ENCODE data around the gene LGI4.

Gene LGI4

DNA sequence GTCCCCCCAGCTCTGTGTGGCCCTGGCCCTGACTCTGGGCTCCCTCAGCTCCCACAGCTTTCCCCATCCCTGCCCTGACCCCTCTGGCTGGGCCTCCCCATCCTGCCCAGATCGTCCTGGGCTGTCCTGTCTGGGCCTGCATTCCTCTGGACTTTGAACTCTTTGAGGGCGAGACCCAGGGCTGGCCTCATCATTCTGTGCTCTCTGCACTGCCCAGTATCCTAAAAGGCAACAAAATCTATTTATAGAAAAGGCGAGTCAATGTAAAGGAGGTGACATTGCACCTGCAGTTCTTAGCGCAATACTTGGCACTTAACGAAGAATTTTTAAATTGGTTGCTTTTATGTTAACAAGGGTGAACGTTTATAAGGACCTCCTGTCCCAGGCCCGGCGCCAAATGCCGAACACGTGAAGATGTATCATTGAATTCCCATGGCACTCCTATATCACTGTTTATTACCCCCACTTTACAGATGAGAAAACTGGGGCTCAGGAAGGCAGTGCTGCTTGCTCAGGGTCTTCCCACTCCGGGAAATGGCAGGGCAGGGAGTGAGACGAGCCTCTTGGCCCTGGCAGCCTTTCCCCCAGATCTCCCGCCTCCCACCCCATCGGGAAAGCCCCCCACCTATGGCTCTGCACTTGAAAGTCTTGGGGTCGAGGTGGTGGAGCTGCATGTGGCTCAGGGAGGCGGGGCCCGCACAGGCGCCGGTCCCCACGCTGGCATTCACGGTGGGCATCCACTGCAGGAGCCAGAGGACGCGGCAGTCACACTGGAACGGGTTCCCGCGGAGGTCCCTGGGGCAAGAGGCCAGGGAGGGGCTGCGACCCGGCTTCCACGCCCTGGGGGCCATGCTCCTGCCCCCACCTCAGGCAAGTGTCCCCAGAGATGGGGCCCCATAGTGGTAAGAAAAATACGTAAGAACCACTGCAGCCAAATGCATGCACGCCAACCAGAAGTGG lies 3.8 kb downstream of the LGI4 start:
- no peak for TF ChIP-seq TAF1 (IDR thresholded peaks at IDR 0.05; ENCODE audit: borderline replicate concordance, insufficient read depth, low read length)
- no peak for TF ChIP-seq SIN3A (IDR thresholded peaks at IDR 0.05; ENCODE audit: borderline replicate concordance, insufficient read depth, low read length)
- no peak for TF ChIP-seq FOXP2 (optimal IDR thresholded peaks at IDR 0.05; ENCODE audit: borderline replicate concordance, extremely low read depth, extremely low read length, insufficient read depth)
- TF ChIP-seq POLR2AphosphoS5 (IDR thresholded peaks at IDR 0.05; ENCODE audit: low read depth, low read length), result no peak
- TF ChIP-seq REST (IDR thresholded peaks at IDR 0.05; ENCODE audit: insufficient read depth in 1 of 2, low read depth in 2 of 2, low read length in 2 of 2), result no peak

- TF ChIP-seq FOXP2 (optimal IDR thresholded peaks at IDR 0.05; ENCODE audit: borderline replicate concordance, extremely low read depth, extremely low read length, insufficient read depth) (no peak), REST (IDR thresholded peaks at IDR 0.05; ENCODE audit: insufficient read depth in 1 of 2, low read depth in 2 of 2, low read length in 2 of 2) (no peak), TAF1 (IDR thresholded peaks at IDR 0.05; ENCODE audit: borderline replicate concordance, insufficient read depth, low read length) (no peak), SIN3A (IDR thresholded peaks at IDR 0.05; ENCODE audit: borderline replicate concordance, insufficient read depth, low read length) (no peak), POLR2AphosphoS5 (IDR thresholded peaks at IDR 0.05; ENCODE audit: low read depth, low read length) (no peak)
These were observed 6.3 kb downstream of the LGI4 start for GRCh38 chr19:35128398-35129057.

DNA sequence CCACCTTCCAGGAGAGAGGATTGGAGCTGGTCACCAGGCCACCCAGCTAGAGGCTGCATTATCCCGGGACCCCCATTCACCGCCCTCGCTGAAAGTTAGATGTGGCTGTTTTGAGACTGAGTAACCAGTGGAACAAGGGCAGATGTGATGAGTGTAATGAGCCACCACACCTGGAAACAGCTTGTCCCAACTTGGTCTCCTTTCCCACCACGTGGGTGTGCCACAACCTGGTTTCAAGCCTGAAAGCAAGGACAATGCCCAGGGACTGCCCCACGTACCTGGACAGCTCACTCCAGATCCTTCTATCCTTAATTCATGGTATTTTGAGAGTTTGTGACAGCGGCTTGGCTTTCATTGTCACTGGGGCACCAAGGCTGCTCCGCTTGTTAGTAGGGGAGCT lies 7.0 kb downstream of the LGI4 start:
- TF ChIP-seq REST (IDR thresholded peaks at IDR 0.05; ENCODE audit: insufficient read depth in 1 of 2, low read depth in 2 of 2, low read length in 2 of 2) (no peak), TAF1 (IDR thresholded peaks at IDR 0.05; ENCODE audit: borderline replicate concordance, insufficient read depth, low read length) (no peak), POLR2AphosphoS5 (IDR thresholded peaks at IDR 0.05; ENCODE audit: low read depth, low read length) (no peak), SIN3A (IDR thresholded peaks at IDR 0.05; ENCODE audit: borderline replicate concordance, insufficient read depth, low read length) (no peak), FOXP2 (optimal IDR thresholded peaks at IDR 0.05; ENCODE audit: borderline replicate concordance, extremely low read depth, extremely low read length, insufficient read depth) (no peak)

DNA sequence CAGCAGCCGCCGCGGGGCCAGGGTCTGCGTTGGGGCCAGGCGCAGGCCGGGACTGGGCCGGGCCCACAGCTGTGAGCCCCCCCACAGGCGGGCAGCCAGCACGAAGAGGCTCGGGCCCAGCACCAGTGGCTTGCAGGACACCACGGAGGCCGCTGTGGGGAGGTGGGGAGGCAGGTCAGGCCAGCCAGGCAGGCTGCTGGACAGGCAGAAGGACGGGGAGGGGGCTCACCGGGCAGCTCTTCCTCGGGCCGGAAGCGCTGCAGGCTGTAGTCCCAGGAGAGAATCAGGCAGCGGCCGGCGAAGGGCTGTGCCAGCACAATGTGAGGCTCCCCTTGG lies 8.3 kb downstream of the LGI4 start:
- no peak for TF ChIP-seq SIN3A (IDR thresholded peaks at IDR 0.05; ENCODE audit: borderline replicate concordance, insufficient read depth, low read length)
- TF ChIP-seq POLR2AphosphoS5 (IDR thresholded peaks at IDR 0.05; ENCODE audit: low read depth, low read length), result no peak
- TF ChIP-seq FOXP2 (optimal IDR thresholded peaks at IDR 0.05; ENCODE audit: borderline replicate concordance, extremely low read depth, extremely low read length, insufficient read depth), result no peak
- no peak for TF ChIP-seq REST (IDR thresholded peaks at IDR 0.05; ENCODE audit: insufficient read depth in 1 of 2, low read depth in 2 of 2, low read length in 2 of 2)
- no peak for TF ChIP-seq TAF1 (IDR thresholded peaks at IDR 0.05; ENCODE audit: borderline replicate concordance, insufficient read depth, low read length)
